GM10266 (cell line): Measurements from ENCODE around the gene GAL3ST2.
"Not testable (repeated sequence)": the region's sequence is repeated elsewhere in the genome, so short reads cannot be mapped to it uniquely, and the experiment has no call there.

Experiments
- DNase-seq: peaks from one replicate; pipeline ENCODE4 v3.0.0; 2012; ENCODE audit errors: extremely low spot score
- TF ChIP-seq, protein P1 (sequence below): IDR thresholded peaks from 2 replicates; pipeline ENCODE4 v1.5.1; 2012; ENCODE audit warnings: mild to moderate bottlenecking, low read depth; ENCODE audit not compliant: control insufficient read depth, insufficient read depth; ENCODE audit errors: missing control alignments

GAL3ST2 gene

DNA sequence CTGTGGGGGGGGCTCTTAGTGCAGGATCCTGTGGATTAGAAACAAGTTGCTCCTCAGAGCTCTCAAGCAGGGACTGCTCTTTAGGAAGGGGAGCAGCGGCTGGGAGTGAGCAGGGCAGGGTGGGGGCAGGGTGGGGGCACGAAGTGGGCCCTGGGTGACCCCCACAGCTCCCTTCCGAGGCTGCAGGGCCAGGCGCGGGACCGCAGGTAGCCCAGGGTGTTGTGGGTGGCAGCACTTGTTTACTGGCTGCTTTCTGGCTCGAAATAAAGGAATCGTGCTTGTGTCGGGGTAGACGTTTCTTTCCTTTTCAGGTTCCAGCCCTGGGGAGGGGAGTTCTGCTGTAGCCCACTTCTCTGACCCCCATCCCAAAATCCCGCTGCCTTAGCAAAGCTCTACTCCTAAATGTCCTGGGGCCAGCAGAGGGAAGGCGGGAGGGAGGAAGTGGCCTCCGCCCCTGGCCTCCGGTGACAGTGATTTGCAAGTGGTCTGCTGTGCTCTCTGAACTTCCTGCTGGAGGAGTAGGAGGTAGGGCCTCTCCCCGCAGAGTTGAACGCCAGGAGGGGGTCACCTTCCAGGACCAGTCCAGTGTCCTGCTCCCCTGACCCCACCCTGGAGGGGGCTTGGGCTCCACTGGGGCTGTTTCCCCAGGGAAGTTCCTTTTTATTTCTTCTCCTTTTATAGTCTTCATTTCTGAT, 40.7 kb downstream of the GAL3ST2 start:
- peak; percentile 45 for DNase-seq
- TF ChIP-seq, protein P1, sequence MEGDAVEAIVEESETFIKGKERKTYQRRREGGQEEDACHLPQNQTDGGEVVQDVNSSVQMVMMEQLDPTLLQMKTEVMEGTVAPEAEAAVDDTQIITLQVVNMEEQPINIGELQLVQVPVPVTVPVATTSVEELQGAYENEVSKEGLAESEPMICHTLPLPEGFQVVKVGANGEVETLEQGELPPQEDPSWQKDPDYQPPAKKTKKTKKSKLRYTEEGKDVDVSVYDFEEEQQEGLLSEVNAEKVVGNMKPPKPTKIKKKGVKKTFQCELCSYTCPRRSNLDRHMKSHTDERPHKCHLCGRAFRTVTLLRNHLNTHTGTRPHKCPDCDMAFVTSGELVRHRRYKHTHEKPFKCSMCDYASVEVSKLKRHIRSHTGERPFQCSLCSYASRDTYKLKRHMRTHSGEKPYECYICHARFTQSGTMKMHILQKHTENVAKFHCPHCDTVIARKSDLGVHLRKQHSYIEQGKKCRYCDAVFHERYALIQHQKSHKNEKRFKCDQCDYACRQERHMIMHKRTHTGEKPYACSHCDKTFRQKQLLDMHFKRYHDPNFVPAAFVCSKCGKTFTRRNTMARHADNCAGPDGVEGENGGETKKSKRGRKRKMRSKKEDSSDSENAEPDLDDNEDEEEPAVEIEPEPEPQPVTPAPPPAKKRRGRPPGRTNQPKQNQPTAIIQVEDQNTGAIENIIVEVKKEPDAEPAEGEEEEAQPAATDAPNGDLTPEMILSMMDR, result no peak

DNA sequence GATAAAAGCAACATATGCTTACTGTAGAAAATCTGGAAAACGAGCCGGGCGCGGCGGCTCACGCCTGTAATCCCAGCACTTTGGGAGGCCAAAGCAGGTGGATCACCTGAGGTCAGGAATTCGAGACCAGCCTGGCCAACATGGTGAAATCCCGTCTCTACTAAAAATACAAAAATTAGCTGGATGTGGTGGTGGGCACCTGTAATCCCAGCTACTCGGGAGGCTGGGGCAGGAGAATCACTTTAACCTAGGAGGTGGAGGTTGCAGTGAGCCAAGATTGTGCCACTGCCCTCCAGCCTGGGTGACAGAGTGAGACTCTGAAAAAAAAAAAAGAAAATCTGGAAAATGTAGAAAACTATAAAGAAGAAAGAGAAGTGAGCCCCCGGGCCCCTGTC, 41.2 kb downstream of the GAL3ST2 start:
- DNase-seq, result not testable (repeated sequence)

DNA sequence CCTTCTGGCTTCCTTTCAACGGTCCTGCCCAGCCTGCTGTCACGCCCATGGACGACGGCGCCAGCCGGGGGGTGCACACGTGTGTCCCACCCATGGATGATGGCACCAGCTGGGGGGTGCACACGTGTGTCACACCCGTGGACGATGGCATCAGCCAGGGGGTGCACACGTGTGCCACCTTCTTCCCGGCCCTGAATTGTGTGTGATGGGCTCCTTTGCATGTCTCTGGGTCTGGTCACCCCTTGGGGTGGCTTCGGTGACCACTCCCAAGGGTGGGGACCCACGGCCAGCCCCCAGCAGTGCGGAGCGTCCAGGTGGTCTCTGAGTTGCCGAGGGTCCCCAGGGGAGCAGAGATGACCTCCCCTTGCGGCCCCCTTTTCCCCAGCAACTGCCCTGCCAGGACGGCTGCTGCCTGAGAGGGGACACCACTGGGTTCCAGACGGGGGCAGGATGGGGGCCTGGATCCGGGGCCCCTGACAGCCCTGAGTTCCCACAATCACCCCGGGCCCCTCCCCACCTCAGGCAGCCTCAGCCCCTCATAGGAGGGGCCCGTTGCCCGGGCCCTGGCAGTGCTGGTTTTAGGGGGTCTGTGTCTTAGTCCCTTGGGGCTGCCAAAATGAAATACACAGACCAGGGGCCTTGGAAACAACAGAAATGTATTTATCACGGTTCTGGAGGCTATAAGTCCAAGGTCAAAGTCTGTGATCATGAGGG, 41.8 kb downstream of the GAL3ST2 start:
- TF ChIP-seq, protein P1, result no peak
- no peak for DNase-seq

DNA sequence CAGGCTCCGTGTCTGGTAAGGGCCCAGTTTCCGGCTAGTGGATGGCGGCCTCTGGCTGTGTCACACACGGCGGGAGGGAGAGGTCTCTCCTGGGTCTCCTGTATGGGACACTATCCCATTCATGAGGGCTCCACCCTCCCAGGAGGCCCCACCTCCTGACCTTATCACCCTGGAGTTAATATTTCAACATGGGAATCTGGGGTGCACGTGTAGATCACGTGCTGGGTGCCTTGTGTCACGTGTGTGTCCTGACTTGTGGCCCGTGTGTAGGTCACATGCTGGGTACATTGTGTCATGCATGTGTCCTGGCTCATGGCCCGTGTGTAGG, 42.3 kb downstream of the GAL3ST2 start:
- no peak for DNase-seq
- TF ChIP-seq, protein P1, result no peak

DNA sequence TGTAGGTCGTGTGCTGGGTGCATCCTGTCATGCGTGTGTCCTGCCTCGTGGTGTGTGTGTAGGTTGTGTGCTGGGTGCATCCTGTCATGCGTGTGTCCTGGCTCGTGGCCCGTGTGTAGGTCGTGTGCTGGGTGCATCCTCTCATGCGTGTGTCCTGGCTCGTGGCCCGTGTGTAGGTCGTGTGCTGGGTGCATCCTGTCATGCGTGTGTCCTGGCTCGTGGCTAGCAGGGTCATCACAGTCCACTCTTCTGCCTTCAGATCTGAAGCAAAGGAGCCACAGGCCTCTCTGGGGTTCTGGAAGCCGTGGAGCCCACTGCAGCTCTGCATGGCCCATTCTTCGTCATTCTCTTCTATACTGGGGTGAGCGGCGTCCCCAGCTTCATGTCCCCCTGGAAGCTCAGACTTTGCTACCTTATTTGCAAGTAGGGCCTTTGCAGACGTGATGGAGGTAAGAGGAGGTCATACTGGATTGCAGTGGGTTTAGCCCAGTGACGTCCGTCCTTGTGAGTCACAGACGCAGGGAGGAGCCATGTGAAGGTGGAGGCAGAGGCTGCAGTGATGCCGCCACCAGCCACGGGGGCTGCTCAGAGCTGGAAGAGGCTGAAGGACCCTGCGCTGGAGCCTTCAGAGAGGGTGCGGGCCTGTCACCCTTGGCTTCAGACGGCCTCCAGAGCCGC, 43.5 kb downstream of the GAL3ST2 start:
- not testable (repeated sequence) for DNase-seq

DNA sequence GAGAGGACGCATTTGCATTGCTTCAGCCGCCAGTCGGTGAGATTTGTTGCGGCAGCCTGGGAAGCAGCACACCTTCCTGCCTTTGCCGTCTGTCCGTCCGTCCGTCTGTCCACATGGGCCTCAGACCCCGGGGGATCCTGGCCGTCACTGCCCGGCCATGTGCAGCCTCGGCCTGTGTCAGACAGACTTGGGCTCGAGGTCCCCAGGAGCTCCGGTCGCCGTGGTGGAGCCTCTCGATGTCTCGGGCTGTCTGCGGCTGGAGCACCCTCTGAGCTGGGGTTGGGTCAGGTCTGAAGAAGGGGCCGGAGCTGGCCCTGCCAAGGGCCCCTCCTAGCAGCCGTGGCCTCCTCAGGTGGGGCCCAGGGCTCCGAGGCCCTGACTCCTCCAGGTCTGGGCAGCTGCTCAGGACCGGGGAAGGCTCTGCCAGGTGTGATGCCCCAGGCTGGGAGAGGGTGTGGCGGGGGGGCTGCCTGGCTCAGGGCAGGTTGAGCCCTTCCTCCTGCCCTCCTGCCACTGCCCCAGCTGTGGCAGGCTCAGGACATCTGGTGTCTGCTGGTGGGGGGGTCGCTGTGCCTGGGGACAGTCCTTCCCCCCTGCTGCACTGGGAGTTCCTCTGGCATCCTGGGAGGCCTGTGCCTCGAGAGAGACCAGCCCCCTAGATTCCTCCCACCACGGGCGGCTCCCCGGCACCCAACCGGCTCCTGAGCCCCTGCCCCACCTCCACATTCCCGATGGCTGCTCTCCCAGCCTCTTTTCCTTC, 44.2 kb downstream of the GAL3ST2 start:
- TF ChIP-seq, protein P1, result no peak
- DNase-seq, result no peak

DNA sequence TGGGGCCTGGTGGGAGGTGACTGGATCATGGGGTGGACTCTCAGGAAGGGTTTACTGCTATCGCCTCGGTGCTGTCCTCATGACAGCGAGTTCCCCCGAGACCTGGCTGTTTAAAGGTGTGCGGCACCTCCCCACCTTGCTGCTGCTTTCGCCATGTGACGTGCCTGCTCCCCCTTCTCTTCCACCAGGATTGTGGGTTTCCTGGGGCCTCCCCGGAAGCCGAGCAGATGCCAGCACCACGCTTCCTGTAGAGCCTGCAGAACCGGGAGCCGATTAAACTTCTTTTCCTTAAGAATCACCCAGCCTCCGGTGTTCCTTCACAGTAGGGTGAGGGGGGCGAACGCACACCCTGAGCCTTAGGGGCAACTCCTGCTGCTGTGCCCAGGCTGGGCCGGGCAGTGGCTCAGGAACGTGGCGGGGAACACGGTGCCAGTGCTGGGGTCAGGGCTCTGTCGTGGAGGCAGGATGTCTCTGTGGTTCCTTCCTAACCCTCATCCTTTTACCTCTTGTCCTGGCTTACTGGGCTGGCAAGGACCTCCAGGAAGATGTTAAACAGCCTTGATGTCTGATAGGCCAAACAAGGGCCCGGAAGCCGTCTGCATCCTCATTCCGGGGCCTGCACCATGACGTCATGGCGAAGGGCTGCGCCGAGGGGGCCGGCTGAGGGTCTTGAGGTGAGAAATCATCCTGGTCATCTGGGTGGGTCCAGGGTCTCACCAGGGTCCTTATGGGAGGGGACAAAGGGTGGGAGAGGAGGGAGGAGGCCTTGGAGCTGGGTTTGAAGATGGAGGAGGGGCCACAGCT, 45.0 kb downstream of the GAL3ST2 start:
- no peak for DNase-seq
- TF ChIP-seq, protein P1, result no peak
